GM12874 (cell line): ENCODE results near the gene RALB.

Experiments used
- TF ChIP-seq, protein P1 (sequence below): IDR thresholded peaks from 2 replicates; pipeline ENCODE4 v1.5.1; 2011; ENCODE audit warnings: low read depth, mild to moderate bottlenecking, control low read depth, low read length, moderate library complexity; ENCODE audit not compliant: insufficient read depth

Gene RALB

DNA sequence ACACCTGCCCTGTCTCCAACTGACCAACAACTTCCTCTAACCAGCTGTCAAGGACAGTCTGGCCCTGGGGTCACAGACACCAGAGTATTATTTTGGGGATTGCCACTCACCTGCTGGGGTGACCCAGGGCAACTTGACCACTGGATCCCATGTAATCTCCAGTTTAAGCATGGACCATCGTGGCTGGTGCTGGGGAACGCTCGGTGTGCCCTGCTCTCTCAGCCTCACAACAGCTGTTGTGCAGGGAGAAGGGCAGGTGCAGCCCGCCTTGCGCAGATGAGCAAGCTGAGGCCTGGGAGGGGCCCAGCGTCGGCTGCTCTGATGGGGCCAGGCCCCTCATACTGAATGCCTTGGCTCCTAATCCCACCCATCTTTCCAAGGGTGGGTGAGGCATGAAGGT lies 72.3 kb downstream of the RALB start:
- TF ChIP-seq, protein P1, sequence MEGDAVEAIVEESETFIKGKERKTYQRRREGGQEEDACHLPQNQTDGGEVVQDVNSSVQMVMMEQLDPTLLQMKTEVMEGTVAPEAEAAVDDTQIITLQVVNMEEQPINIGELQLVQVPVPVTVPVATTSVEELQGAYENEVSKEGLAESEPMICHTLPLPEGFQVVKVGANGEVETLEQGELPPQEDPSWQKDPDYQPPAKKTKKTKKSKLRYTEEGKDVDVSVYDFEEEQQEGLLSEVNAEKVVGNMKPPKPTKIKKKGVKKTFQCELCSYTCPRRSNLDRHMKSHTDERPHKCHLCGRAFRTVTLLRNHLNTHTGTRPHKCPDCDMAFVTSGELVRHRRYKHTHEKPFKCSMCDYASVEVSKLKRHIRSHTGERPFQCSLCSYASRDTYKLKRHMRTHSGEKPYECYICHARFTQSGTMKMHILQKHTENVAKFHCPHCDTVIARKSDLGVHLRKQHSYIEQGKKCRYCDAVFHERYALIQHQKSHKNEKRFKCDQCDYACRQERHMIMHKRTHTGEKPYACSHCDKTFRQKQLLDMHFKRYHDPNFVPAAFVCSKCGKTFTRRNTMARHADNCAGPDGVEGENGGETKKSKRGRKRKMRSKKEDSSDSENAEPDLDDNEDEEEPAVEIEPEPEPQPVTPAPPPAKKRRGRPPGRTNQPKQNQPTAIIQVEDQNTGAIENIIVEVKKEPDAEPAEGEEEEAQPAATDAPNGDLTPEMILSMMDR, result no peak

DNA sequence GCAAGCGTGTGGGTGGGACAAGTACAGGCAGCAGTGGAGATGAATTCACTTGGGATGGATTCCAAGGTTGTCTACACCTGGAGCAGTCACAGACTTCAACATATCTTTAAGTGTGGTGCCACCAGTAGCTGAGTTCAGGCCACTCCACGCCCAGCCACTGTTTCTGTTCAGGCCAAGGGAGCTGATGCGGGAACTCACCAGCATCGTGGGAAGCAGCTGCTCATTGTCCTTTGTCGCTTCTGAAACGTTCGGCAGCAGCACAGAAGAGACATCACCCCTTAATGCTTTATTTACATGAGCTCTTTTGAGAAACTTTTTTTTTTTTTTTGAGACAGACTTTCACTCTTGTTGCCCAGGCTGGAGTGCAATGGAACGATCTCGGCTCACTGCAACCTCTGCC lies 73.4 kb downstream of the RALB start:
- TF ChIP-seq, protein P1, result no peak

DNA sequence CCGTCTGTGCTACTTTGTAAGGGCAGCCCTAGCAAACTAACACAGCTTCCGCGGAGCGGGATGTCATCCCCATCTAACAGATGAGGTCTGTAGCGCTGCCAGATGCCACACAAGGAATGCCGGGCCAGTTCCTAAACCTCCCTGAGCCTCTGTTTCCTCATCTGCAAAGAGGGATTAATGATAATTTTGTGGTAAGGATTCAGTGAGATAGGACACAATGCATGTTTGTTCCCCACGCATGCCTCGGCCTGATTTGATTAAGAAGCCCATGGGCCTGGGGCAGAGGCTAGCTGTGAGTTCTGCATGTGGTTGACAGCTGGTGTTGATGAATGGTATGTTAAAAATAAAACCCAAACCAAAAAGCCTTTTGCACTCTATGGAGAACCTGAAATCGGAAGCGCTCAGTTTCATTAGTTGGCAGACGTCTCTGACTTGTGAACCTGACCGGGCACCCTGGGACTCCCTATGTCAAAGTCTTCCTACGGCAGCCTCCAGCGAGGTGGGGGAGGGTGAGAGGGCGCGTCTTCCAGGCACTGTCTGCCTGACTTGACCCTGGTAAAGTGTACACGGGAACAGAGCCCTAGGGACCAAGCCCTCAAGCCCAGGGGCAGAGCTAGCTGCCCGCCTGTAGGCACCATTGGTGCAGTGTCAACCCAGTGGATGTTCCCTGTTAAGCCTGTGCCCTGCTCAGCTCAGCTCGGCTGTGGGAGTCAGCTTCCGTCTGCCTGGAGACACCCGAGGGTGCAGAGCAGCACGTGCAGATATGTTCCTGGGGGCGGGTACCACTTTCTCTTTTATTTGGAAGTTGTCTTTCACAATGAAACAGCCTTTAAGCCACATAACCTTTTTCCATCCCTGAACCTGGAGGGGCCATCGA lies 78.5 kb downstream of the RALB start:
- TF ChIP-seq, protein P1, result no peak

DNA sequence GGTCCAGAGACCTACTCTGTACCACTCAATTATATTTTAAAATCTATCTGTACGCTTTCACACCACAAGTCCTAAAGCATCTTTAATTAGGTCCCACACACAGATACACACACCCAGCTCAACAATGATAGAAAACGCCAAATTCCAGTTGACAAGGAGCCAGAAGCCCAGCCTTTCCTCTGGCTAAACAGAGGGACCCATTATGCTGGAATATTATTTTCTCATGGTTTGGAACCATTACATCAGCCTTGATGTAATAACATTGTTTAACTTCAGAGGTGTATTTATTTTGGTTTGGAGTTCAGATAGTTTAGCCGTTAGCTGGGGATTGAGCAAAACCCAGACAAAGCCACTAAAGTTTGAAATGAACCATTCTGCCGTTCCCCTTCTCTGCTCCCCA lies 79.3 kb downstream of the RALB start:
- TF ChIP-seq, protein P1, result no peak

DNA sequence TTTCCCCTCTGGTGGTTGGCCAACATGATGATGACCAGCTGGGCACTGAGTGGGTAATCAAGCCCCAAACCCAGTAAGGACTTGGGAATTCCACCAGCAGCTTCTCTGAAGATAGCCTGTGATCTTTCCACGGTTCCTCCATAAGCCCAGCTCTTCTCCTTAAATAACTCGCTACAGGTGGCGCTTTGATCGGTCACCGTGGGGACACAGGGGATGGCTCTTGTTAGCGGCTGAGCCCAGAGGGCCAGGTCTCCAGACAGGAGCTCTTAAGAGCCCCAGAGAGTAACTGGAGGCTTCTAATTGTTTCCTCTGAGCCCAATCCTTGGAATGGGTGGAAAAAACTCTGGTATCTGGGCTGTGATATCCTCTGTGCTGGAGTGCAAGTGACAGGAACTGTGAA lies 79.7 kb downstream of the RALB start:
- TF ChIP-seq, protein P1, result no peak

DNA sequence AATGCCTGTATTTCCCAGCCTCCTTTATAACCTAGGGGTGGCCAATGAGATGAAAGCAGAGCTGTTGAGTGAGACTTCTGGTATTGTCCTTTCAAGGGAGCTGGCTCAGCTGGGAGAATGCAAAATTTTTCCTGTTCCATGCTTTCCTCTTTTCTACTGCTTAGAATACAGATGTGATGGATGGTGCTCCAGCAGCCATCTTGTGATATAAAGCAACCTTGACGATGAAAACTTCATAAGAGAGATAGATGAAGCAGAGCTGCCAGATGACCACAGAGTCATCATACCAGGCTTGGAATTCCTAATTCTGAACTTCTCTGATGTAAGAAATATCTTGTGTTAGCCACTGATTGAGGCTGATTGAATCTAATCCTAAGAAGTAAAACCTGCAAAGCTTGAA lies 81.4 kb downstream of the RALB start:
- TF ChIP-seq, protein P1, result no peak

DNA sequence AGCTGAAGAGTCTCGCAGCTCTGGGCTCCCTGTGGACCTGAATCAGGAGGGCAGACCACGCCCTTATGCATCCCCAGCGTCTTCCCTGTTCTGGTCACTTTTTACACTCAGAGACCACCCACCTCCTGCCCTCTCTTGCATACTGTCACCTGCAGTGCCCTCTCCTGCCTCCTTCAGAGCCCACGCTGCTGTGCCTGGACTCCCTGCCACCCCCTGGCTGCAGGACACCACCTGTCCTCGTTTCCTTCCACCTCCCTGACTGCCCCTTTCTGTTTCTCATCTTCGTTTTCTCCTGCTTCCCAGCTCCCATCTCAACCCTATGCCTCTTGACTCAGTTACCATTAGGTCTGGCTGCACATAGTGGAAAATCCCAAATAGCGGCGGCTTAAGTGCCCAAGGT lies 84.1 kb downstream of the RALB start:
- TF ChIP-seq, protein P1, result no peak
